GM21381 (cell line): ENCODE measurements around the gene CCDC192.

Experiments
- ATAC-seq: cut with Tn5 transposase; IDR thresholded peaks from one replicate; pipeline ENCODE4 v1.9.1; 2021; ENCODE audit warnings: mild to moderate bottlenecking, moderate library complexity; ENCODE audit not compliant: unreplicated experiment

The CCDC192 gene

GRCh38 chr5:127872494-127872893, 169.3 kb downstream of the CCDC192 start:
- ATAC-seq: no peak

GRCh38 chr5:127875235-127876021, 172.2 kb downstream of the CCDC192 start:
- ATAC-seq: peak; percentile 82

GRCh38 chr5:127876384-127876783, 173.2 kb downstream of the CCDC192 start:
- no peak for ATAC-seq

GRCh38 chr5:127878174-127878750, 175.1 kb downstream of the CCDC192 start:
- ATAC-seq: no peak

- ATAC-seq: no peak
Measured at GRCh38 chr5:127884416-127884815, 181.2 kb downstream of the CCDC192 start.

- ATAC-seq: no peak
Measured at GRCh38 chr5:127885176-127885575, 182.0 kb downstream of the CCDC192 start.

GRCh38 chr5:127886081-127886480, 182.9 kb downstream of the CCDC192 start:
- no peak for ATAC-seq

- ATAC-seq: no peak
Measured at GRCh38 chr5:127887282-127887681, 184.1 kb downstream of the CCDC192 start.

GRCh38 chr5:127891942-127892341, 188.8 kb downstream of the CCDC192 start:
- ATAC-seq: no peak

GRCh38 chr5:127892467-127893207, 189.4 kb downstream of the CCDC192 start:
- ATAC-seq: no peak

- ATAC-seq: no peak
Measured at GRCh38 chr5:127893232-127893631, 190.0 kb downstream of the CCDC192 start.

GRCh38 chr5:127894461-127894860, 191.3 kb downstream of the CCDC192 start:
- no peak for ATAC-seq

- no peak for ATAC-seq
Measured at GRCh38 chr5:127898551-127899213, 195.5 kb downstream of the CCDC192 start.

- ATAC-seq: no peak
Measured at GRCh38 chr5:127899214-127899610, 196.0 kb downstream of the CCDC192 start.

GRCh38 chr5:127906562-127907204, 203.5 kb downstream of the CCDC192 start:
- peak; percentile 50 for ATAC-seq

GRCh38 chr5:127907907-127908306, 204.7 kb downstream of the CCDC192 start:
- ATAC-seq: no peak

GRCh38 chr5:127909066-127909465, 205.9 kb downstream of the CCDC192 start:
- peak; percentile 73 for ATAC-seq

- ATAC-seq: no peak
Measured at GRCh38 chr5:127909821-127910220, 206.6 kb downstream of the CCDC192 start.

GRCh38 chr5:127910307-127910956, 207.2 kb downstream of the CCDC192 start:
- ATAC-seq: no peak

- ATAC-seq: no peak
Measured at GRCh38 chr5:127911619-127912018, 208.4 kb downstream of the CCDC192 start.
